Activated CD4-positive, alpha-beta T cell treated with anti-CD3 and anti-CD28 coated beads for 4 hours (primary cell): ENCODE data around the gene KRTAP9-2.
"Not testable (repeated sequence)": the region's sequence is repeated elsewhere in the genome, so short reads cannot be mapped to it uniquely, and the experiment has no call there.

Experiments used
- DNase-seq, 2 donors: peaks; one replicate each; pipeline ENCODE4 v3.0.0-alpha.2; 2020

The KRTAP9-2 gene, protein sequence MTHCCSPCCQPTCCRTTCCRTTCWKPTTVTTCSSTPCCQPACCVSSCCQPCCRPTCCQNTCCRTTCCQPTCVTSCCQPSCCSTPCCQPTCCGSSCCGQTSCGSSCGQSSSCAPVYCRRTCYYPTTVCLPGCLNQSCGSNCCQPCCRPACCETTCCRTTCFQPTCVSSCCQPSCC

DNA sequence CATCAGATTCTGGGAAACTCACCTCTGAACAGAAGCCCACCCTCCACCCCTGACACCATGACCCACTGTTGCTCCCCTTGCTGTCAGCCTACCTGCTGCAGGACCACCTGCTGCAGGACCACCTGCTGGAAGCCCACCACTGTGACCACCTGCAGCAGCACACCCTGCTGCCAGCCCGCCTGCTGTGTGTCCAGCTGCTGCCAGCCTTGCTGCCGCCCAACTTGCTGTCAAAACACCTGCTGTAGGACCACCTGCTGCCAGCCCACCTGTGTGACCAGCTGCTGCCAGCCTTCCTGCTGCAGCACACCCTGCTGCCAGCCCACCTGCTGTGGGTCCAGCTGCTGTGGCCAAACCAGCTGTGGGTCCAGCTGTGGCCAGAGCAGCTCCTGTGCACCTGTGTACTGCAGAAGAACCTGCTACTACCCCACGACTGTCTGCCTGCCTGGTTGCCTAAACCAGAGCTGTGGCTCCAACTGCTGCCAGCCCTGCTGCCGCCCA is at the start of gene KRTAP9-2:
Gene KRTAP9-2, plus strand, starts transcription at position 51 of the 498 bp plus-strand sequence. Its CDS starts 7 bp downstream, at position 58.
- not testable (repeated sequence) for DNase-seq

DNA sequence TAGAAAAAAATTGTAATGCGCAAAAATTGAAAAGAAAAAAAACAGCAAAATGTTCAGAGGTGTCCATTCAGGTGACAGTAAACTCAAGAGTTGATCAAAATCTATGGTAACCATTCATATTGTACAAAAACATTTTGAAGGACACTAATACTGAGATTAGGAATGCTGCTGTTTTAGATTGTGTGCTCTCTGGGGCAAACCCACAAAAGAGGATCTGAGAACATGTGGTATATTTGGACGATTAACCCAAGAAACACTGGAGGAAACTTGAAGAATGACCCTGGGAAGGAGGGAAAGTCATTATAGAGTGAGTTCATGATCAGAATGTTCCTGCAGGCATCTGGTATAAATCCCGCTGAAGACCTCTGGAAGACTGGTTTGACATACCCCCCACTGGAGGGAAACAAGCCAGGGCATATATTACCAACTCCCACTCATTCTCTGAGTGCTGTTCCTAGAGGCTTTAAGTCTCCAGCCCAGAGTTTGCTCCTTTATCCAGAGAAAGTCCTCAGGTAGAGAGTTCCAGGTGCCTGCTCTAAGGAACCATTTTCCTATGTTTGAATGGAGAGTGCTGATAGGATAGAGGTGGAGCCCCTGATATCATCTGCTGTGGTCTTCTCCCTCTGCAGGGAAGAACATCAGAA is 49.6 kb upstream of the KRTAP9-2 start:
- DNase-seq: no peak

DNA sequence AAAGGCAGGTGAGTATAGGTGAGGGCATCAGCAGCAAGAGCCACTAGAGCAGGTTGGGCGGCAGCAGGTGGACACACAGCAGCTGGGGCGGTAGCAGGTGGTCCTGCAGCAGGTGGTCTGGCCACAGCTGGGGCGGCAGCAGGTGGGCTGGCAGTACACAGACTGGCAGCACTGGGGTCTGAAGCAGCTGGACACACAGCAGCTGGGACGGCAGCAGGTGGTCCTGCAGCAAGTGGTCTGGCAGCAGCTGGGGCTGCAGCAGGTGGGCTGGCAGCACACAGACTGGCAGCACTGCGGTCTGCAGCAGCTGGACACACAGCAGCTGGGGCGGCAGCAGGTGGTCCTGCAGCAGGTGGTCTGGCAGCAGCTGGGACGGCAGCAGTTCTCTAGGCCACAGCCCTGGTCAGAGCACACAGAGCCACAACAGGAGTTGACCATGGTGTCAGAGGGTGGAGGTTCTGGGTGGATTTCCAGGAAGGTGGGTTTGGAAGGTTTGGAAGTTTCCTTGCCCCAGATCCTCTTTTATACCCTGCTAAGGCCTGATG is 48.6 kb upstream of the KRTAP9-2 start, which contains the start of gene KRTAP4-2:
Gene KRTAP4-2, minus strand, starts transcription at position 495 of the 545 bp plus-strand sequence. Its CDS starts 57 bp downstream, at position 438.
- no peak for DNase-seq

DNA sequence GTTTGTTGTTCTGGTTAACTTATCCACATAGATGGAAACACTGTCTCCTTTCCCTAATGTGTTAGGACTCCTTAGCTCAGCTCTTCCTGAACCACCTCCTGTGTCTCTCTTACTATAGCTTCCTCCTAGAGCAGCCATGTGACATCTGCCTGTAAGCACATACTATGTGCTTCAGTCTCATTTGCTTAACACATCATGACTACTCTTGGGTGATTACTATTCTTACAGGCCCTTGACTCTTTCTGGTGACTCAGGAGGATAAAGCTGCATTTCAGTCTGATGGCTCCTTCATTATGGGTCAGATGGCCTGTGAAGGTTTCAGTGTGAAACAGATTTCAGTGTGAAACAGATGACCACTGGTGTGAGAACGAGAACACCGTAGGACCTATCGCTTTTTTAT is 48.1 kb upstream of the KRTAP9-2 start:
- no peak for DNase-seq

DNA sequence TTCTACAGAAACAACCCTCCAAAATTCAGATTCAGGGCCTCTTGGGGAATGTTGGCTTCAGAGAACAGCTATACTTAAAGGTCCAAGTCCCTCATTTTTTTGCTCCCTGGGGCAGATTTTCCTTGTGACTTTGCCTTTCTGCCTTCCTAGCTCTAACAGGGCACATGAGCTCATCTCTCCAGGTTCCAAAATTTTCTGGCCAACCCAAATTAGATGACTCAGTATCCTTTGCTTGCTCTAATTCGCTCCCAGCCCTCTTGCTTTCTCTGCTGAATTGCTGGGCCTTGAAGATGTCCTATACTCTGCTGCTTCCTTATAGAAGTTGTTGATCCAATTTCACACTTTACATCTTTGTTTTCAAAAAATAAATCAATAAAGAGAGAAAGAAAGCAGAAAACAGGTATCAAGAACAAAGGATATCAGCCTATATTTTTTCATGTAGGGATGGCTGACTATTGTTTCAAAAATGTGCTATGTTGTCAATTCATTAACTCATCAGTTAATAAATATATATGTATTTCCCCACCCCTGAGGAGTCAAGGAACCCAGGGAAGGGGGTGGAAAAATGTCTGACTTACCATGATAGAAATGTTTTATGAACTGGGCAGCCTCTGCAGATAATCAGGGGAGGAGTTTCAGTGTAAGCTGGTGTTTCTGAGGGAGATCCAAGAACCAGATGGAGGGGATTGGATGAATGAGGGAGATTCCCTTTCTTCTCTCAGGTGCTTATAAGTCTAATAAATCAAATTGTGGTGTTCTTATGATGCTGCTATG is 47.4 kb upstream of the KRTAP9-2 start:
- no peak for DNase-seq

DNA sequence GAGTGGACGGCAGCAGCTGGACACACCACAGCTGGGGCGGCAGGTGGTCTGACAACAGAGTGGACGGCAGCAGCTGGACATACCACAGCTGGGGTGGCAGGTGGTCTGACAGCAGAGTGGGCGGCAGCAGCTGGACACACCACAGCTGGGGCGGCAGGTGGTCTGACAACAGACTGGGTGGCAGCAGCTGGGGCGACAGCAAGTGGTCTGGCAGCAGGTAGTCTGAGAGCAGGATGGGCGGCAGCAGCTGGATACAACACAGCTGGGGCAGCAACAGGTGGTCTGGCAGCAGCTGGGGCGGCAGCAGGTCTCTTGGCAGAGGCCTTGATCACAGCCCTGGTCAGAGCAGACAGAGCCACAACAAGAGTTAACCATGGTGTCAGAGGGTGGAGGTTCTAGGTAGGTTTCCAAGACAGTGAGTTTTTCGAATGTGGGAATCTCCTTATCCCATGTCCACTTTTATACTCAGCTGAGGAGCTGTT is 41.9 kb upstream of the KRTAP9-2 start, which contains the start of gene KRTAP4-1:
Gene KRTAP4-1, minus strand, starts transcription at position 432 of the 482 bp plus-strand sequence. Its CDS starts 57 bp downstream, at position 375.
- no peak for DNase-seq

DNA sequence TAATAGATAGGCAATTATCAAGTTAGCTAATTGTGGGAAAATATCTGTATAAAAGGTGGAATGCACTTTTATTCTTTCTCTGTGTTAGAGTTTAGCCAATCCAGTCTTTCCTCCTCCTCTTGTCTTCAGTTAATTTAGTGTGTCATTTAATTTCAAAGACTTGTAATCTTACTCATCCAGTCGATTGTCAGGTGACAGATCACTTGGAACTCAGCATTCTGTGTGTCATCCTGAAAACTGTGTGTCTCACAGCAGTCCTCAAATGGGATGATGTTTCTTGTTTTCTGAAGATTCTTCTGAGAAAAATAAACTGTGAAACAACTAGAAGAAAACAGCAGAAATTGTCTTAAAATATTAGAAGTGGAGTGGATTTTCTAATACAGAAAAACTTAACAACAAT is 41.4 kb upstream of the KRTAP9-2 start:
- DNase-seq: no peak

DNA sequence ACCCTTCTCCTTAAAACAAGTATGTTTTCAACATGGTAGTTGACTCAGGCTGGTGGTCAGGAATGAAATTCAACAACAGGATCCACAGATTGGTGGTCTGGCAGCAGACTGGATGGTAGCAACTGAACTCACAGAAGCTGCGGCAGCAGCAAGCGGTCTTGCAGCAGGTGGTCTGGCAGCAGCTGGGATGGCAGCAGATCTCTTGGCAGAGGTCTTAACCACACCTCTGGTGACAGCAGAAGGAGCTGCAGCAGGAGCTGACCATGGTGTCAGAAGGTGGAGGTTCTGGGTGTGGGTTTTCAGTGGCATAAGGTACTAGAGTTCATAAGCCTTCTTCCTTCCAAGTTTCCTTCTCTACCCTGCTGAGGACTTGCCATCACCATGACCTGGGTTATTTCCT is 39.6 kb upstream of the KRTAP9-2 start:
- no peak for DNase-seq

DNA sequence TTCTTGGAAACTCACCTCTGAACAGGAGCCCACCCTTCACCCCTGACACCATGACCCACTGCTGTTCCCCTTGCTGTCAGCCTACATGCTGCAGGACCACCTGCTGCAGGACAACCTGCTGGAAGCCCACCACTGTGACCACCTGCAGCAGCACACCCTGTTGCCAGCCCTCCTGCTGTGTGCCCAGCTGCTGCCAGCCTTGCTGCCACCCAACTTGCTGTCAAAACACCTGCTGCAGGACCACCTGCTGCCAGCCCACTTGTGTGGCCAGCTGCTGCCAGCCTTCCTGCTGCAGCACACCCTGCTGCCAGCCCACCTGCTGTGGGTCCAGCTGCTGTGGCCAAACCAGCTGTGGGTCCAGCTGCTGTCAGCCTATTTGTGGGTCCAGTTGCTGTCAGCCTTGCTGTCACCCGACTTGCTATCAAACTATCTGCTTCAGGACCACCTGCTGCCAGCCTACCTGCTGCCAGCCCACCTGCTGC is 36.6 kb upstream of the KRTAP9-2 start, which contains the start of gene KRTAP9-1:
Gene KRTAP9-1, plus strand, starts transcription at position 51 of the 482 bp plus-strand sequence. Its CDS starts 0 bp downstream, at position 51.
- not testable (repeated sequence) for DNase-seq

DNA sequence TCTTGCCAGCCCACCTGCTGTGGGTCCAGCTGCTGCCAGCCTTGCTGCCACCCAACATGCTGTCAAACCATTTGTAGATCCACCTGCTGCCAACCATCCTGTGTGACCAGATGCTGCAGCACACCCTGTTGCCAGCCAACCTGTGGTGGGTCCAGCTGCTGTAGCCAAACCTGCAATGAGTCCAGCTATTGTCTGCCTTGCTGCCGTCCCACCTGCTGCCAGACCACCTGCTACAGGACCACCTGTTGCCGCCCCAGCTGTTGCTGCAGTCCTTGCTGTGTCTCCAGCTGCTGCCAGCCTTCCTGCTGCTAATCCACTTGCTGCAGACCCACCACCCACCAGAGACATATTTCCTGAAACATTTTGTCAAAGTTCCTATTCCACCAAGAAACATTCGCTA is 36.1 kb upstream of the KRTAP9-2 start:
- DNase-seq: no peak

DNA sequence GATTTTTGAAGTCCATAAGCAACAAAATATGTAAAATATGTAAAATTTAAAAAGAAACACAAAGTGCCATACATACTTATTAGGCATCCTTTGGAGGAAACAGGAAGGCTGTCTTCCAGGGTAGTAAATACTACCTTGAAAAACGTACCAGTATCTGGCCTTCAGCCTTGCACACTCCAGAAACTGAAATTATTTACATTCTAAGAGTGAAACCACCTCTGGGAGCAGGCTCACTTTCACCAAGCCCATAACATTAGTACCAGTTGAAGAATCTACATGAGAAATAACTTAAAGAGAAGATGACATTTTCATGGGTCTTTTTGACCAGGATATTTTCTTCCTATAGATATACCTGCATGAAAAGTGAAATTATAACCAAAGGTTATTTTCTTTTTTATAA is 30.4 kb upstream of the KRTAP9-2 start:
- DNase-seq: no peak

DNA sequence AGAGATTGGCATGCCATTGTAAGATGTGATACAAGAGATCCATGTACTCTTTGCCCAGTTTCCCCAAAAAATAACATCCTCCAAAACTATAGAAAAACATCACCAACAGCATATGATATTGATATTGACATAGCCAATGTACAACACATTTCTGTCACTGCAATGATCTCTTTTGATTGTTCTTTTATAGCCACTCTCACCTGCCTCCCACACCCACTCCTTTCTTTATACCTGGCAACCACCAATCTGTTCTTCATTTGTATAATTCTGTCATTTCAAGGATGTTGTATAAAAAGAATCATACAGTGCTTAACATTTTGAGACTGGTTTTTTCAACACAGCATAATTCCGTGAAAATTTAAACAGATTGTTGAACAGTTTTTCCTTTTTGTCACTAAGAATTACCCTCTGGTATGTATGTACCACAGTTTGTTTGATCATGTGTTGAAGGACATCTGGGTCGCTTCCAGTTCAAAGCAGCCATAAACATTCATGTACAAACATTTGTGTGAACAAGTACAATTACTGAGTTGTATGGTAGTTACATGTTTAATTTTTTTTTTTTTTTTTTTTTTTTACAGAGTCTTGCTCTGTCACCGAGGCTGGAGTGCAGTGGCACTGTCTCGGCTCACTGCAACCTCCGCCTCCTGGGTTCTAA is 26.9 kb upstream of the KRTAP9-2 start:
- DNase-seq: no peak

DNA sequence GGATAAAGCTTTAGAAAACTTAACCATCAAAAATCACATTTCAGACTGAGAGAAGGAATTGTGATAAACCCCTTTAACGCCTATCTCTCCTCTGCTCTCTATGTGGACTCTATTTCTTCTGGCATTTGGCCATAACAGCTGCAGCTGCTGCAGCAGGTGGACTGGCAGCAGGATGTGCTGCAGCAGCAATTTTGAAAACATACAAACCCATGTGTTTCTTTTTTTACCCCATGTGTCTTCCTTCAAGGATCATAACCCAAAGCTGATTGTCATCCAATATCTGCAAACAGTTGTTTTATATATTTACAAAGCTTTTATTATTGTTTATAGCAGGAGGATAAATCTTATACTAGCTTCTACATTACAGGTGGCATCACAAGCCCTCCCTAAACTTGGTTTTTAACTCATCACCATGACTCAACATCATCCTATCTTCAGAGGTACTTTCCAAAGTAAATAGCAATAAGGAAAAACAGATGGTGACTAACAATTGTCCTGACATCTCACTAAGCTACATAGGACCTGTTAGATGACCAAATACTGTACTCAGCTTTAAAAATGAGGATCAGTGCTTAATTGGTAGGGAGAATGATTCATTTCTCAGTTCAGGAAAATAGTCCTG is 14.5 kb upstream of the KRTAP9-2 start:
- no peak for DNase-seq

DNA sequence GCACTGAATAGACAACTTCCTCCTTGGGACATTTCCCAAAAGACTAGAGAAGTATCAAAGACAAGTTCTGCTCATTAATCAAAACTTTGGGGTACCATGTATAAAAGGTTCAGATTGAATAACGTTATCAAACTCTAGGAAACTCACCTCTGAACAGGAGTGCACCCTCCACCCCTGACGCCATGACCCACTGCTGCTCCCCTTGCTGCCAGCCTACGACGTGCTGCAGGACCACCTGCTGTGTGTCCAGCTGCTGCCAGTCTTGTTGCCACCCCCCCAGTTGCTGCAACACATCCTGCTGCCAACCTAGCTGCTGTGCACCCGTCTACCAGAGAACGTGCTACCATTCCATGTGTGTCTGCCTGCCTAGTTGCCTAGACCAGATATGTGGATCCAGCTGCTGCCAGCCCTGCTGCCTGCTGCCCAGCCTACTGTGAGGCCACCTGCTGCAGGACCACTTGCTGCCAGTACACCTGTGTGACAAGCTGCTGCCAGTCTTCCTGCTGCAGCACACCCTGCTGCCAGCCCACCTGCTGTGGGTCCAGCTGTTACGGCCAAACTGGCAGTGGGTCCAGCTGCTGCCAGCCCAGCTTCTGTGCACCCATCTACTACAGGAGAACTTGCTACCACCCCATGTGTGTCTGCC is 13.8 kb upstream of the KRTAP9-2 start:
- no peak for DNase-seq

DNA sequence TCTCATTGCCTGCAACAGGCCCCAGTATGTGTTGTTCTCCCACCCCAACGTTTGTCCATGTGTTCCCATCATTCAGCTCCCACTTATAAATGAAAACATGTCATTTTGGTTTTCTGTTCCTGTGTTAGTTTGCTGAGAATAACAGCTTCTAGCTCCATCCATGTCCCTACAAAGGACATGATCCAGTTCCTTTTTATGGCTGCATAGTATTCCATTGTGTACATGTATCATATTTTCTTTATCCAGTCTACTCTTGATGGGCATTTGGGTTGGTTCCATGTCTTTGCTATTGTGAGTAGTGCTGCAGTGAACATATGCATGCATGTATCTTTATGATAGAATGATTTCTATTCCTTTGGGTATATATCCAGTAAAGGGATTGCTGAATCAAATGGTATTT is 10.8 kb upstream of the KRTAP9-2 start:
- DNase-seq: no peak

DNA sequence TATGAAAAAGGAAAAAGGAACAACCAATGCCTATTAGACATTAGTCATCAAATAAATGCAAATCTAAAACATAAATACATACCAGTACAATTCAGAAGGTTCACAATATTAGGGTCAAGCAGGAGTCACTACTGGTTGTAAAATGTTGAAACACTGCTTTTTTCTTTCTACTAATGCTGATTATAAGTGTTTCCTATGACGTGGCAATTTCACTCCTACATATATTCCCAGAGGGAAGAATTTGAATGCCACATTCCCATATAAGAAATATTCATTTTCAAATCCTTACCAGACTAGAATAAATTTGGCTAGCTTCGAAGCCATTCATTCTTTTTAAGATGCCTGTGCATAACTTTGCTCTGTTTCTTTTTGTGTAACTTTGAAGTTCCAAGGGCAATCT is 2.6 kb upstream of the KRTAP9-2 start:
- DNase-seq: no peak

DNA sequence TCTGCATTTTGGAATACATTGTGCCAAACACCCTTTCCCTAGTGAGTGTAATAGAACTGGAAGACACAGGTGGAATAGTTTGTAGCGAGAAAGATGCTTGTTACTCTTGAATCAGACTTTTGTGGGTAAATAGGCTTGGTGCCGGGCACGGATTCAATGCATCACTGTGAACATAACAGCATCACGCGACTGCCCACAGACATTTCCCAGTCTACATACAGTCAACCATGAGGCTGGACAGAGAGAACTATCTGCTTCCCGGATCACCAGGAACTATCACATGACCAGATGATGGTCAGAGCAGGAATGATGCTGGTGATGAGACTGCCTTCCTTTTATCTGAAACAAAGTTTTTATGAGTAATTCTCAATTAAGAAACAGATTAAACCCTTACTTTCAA is 397 bp upstream of the KRTAP9-2 start:
- DNase-seq: no peak

DNA sequence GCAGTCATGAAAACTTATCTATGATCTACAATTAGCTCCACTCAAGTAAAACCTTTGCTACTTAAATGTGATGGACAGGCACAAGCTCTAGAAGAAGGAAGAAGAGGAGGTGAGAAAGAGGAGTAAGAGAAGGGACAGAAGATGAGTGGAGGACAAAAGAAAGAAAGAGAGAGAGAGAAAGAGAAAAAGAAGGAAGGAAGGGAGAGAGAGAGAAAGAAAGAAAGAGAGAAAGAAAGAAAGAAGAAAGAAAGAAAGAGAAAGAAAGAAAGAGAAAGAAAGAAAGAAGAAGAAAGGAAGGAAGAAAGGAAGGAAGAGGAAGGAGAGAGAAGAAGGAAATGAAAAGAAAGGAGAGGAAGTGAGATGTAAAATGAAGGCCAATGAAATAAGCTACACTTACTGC is 3.6 kb downstream of the KRTAP9-2 start:
- DNase-seq: no peak

DNA sequence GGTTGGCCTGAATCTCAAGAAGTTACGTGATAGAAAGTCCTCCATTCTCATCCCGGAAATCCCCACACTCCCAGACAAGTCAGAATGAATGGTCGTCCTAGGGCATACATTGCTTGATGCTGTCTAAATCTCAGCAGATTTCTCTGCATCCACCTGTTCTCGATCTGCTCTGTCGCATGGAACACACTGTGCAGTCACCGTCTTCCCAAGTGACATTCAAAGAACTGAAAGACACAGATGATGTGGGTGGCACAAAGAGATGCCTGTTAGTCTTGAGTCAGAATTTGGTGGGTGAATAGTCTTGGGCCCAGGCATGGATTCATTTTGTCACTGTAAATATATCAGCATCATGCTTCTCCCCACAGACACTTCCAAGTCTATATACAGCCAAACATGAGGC is 5.3 kb downstream of the KRTAP9-2 start:
- no peak for DNase-seq

DNA sequence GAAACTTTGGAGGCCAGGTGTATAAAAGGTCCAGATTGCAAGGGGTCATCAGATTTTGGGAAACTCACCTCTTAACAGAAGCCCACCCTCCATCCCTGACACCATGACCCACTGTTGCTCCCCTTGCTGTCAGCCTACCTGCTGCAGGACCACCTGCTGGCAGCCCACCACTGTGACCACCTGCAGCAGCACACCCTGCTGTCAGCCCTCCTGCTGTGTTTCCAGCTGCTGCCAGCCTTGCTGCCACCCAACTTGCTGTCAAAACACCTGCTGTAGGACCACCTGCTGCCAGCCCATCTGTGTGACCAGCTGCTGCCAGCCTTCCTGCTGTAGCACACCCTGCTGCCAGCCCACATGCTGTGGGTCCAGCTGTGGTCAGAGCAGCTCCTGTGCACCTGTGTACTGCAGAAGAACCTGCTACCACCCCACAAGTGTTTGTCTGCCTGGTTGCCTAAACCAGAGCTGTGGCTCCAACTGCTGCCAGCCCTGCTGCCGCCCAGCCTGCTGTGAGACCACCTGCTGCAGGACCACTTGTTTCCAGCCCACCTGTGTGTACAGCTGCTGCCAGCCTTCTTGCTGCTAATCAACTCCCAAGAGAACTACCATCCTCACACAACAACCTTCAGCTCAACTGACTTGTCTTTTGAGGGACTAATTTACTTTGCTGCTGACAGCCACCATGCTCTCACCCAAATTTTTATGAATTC is 6.1 kb downstream of the KRTAP9-2 start, which contains the start of gene KRTAP9-3:
Gene KRTAP9-3, plus strand, starts transcription at position 51 of the 707 bp plus-strand sequence. Its CDS starts 53 bp downstream, at position 104.
- DNase-seq: not testable (repeated sequence)
